Ectodermal cell (in vitro differentiated cells): ENCODE results near the gene SDCCAG8.

ENCODE experiments used
- H3K27ac ChIP-seq: 2 replicates; pipeline ENCODE4 v1.7.0; 2013; ENCODE audit warnings: mild to moderate bottlenecking, low read depth, low read length; ENCODE audit not compliant: insufficient read depth, poor library complexity, severe bottlenecking
- H3K27me3 ChIP-seq: 2 replicates; pipeline ENCODE4 v1.7.0; 2013; ENCODE audit warnings: mild to moderate bottlenecking, low read length; ENCODE audit not compliant: insufficient read depth, control insufficient read depth, poor library complexity, severe bottlenecking
- H3K36me3 ChIP-seq: one replicate; pipeline ENCODE4 v1.7.0; 2013; ENCODE audit warnings: low read length; ENCODE audit not compliant: control insufficient read depth, insufficient read depth
- H3K4me1 ChIP-seq: one replicate; pipeline ENCODE4 v1.7.0; 2013; ENCODE audit warnings: low read length; ENCODE audit not compliant: control insufficient read depth, insufficient read depth
- H3K4me3 ChIP-seq: 2 replicates; pipeline ENCODE4 v1.7.0; 2013; ENCODE audit warnings: low read depth, low read length, control low read depth; ENCODE audit not compliant: insufficient read depth
- H3K9me3 ChIP-seq: 2 replicates; pipeline ENCODE4 v1.7.0; 2013; ENCODE audit warnings: mild to moderate bottlenecking, low read length, moderate library complexity; ENCODE audit not compliant: control insufficient read depth
- WGBS, 2 experiments: methylation state at CpG; one replicate each; pipeline ENCODE4 v1.1.7; 2013; ENCODE audit warnings: missing lambda C conversion rate in 2 of 2; 5-methylcytosine and 5-hydroxymethylcytosine counted together

The SDCCAG8 gene

DNA sequence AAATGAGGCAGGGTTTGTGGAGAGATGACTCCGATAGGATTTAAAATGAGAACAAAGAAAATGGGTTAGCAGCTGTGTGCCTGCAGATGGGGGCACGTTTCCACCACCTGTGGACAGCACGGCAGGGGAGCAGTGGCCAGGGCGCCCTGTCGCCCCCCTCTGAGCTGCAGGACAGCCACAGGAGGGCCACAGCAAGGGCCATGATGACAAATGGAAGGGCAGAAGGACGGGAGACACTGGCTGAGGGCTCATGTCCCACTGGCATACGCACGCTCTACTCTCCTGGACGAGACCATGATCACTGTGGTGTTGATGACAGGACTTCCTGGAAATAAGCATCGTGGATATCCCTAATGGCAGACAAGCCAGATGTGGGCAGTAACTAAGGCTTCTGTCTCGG lies 241.0 kb downstream of the SDCCAG8 start:
- H3K4me3 ChIP-seq: no peak overlapping the region
- peaks cover 23% of the 10 kb centered on the region for H3K4me1 ChIP-seq
- no peak overlapping the region for H3K27ac ChIP-seq
- H3K27me3 ChIP-seq: no peaks in the 10 kb centered on the region
- no peaks in the 10 kb centered on the region for H3K9me3 ChIP-seq
- 93 to 94% methylated on average over 11 of the region's 11 CpGs for WGBS, 2 experiments
- no peaks in the 10 kb centered on the region for H3K36me3 ChIP-seq

DNA sequence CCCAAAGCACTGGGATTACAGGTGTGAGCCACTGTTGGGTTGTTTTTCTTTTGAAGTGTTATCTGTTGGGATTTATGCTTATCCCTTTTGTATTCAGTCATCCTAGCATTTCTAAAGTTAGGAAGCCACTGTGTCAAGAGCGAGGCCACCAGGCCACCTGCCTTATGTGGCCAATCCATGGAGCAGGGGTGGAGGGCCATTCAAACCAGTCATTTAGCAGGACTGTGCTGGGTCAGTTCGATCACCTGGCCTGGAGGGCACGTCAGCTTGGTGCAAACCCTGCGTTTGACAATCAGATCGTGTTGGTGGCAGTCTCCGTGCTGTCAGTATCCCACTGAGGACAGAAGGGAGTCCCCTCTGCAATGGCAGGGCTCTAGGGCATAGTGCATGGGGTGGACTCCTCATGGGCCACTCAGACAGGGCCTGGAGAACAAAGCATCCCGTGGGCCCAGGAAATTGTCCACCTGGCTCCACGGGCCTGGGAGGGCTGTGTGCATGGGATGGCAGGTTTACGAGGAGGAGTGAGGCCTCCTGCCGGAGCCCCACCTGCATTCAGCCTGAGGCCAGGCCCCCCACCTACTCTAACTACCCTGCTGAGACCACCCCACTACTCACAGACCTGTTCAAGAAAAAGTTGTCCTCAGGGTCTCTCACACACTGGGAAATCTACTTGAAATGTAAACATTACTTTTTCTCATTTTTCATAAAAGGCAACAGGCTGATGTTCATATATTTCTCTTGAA lies 242.3 kb downstream of the SDCCAG8 start:
- H3K36me3 ChIP-seq: no peaks in the 10 kb centered on the region
- H3K4me1 ChIP-seq: peaks cover 23% of the 10 kb centered on the region
- H3K9me3 ChIP-seq: no peaks in the 10 kb centered on the region
- 91 to 96% methylated on average over 10 of the region's 10 CpGs for WGBS, 2 experiments
- no peak overlapping the region for H3K27ac ChIP-seq
- no peak overlapping the region for H3K4me3 ChIP-seq
- no peaks in the 10 kb centered on the region for H3K27me3 ChIP-seq

DNA sequence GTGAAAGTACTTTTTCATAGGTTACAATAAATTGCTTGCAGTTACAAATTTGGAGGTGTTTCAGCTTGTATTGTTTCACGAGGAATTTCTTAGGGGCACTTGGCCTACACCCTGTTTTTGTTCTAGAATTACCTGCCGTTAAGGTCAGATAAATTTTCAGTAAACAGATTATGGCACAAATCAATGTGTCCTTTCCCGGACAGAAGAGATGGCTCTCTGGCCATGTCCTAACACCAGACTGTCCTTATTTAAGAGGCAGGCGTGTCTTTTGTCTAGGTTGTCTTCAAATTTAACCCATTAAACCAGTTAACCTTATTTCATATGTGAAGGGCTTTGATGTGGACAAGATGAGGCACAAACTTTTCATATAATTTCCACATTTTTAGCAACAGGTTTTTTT lies 243.4 kb downstream of the SDCCAG8 start:
- no peak overlapping the region for H3K4me3 ChIP-seq
- H3K4me1 ChIP-seq: peaks cover 17% of the 10 kb centered on the region
- H3K27ac ChIP-seq: no peak overlapping the region
- H3K36me3 ChIP-seq: no peaks in the 10 kb centered on the region
- no peaks in the 10 kb centered on the region for H3K9me3 ChIP-seq
- 89 to 94% methylated on average over 4 of the region's 4 CpGs for WGBS, 2 experiments
- H3K27me3 ChIP-seq: no peaks in the 10 kb centered on the region

DNA sequence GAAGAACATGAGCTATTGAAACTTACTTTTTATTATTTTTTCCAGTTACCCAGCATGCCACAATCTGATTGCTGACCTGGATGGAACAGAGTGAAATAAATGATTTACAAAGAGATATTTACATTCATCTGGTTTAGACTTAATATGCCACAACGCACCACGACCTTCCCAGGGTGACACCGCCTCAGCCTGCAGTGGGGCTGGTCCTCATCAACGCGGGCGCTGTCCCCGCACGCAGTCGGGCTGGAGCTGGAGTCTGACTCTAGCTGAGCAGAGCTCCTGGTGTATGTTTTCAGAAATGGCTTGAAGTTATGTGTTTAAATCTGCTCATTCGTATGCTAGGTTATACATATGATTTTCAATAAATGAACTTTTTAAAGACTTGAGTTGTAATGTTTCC lies 243.9 kb downstream of the SDCCAG8 start:
- Histone ChIP-seq H3K36me3 (no peaks in the 10 kb centered on the region), H3K9me3 (no peaks in the 10 kb centered on the region), H3K4me3 (no peak overlapping the region), H3K4me1 (peaks cover 17% of the 10 kb centered on the region), H3K27ac (no peak overlapping the region), H3K27me3 (no peaks in the 10 kb centered on the region)
- WGBS, 2 experiments: 97 to 98% methylated on average over 9 to 10 of the region's 10 CpGs

DNA sequence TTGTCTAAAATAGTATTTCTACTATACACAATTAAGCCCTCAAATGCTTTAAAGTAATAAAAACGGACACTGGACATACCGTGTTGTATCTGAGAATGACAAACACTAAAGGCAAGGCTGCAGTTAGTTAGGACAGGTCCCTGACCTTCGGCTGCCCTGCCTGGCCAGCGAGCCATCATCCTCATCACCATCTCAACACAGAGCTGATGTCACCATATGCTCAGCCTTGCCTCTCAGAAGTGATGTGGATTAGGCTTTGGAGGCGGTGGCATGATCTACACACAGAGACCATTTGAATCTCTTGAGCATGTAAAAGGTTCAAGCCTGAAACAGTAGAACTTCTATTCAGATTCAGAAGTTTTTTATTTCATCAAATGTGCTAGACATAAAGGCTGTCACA lies 244.7 kb downstream of the SDCCAG8 start:
- H3K36me3 ChIP-seq: no peaks in the 10 kb centered on the region
- no peak overlapping the region for H3K27ac ChIP-seq
- no peak overlapping the region for H3K4me3 ChIP-seq
- 87 to 92% methylated on average over 5 of the region's 5 CpGs for WGBS, 2 experiments
- H3K27me3 ChIP-seq: no peaks in the 10 kb centered on the region
- H3K9me3 ChIP-seq: no peaks in the 10 kb centered on the region
- H3K4me1 ChIP-seq: peaks cover 11% of the 10 kb centered on the region

DNA sequence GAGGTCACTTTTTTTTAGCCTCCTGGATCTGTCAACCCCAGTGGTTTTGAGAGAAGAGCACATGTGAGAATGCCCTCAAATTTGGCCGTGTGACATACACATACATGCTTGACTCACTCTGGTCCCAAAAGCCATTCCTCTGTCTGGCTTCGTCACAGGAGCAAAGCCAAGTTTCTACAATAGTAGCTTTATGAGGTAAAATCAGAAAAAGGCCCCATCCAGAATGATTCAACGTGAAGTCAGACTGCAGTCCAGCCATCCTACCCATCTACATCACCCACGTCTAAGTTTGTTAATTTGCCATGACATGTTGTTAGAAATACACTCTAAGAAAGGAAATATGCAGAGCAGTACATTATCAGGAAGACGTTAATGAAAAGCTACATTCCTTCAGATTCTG lies 245.2 kb downstream of the SDCCAG8 start:
- H3K4me3 ChIP-seq: no peak overlapping the region
- H3K27me3 ChIP-seq: no peaks in the 10 kb centered on the region
- no peaks in the 10 kb centered on the region for H3K9me3 ChIP-seq
- no peaks in the 10 kb centered on the region for H3K36me3 ChIP-seq
- H3K27ac ChIP-seq: no peak overlapping the region
- whole genome bisulfite sequencing, 2 experiments: 94 to 98% methylated on average over 5 of the region's 5 CpGs
- peaks cover 9% of the 10 kb centered on the region for H3K4me1 ChIP-seq

DNA sequence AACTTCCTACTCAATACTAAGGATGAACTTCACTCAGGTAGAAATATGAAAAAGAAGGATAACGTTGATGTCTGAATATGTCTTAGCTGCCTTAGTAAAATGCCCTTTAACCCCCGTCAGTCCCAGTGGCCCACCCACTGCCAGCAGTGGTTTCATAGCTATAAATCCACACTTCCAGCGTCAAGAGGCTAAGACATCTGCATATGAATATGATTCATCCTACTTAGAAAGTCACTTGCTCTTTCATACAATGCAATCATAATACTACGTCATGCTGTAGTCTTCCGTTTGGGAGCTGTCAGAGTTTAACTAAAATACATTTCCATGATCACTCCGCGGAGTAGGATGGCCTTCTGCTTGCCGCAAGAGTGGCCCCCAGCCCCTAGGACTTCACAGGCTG lies 247.3 kb downstream of the SDCCAG8 start:
- H3K27ac ChIP-seq: no peak overlapping the region
- H3K36me3 ChIP-seq: no peaks in the 10 kb centered on the region
- H3K4me1 ChIP-seq: peaks cover 10% of the 10 kb centered on the region
- 87 to 88% methylated on average over 8 of the region's 8 CpGs for WGBS, 2 experiments
- H3K4me3 ChIP-seq: no peak overlapping the region
- no peaks in the 10 kb centered on the region for H3K27me3 ChIP-seq
- no peaks in the 10 kb centered on the region for H3K9me3 ChIP-seq

DNA sequence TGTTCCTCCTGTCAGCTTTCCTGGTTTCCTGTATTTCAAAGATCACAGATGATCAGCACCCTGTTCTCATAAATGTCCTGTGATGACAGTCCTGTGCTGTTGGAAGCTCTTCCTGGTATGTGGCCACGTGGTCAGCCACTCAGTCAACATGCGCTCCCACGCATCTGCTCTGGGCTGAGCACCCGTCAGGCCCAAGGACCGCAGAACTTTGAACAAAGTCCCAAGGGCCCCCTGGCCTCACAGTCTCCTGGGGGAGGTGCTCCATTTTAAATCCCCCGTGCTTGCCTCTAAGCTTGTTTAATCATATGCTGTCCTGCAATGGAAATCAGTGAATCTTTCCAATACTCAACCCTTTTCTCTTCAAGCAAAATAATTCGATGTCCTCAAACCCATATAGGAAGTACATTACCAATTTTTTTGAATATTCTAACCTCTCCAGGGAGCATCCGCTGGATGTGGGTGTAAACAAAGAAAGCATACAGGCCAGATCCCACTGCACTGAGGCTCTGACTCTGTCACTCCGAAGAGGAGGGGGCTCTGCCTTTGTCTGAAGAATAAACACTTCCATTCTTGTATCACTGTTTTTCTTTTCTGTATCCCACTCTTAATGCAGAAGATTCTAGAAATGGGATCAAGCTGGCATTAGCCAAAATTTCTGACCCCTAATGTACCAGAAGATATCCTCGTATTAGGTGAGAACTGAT lies 250.3 kb downstream of the SDCCAG8 start:
- no peaks in the 10 kb centered on the region for H3K27me3 ChIP-seq
- no peak overlapping the region for H3K4me3 ChIP-seq
- H3K4me1 ChIP-seq: peaks cover 10% of the 10 kb centered on the region
- 85 to 86% methylated on average over 10 of the region's 10 CpGs for WGBS, 2 experiments
- no peaks in the 10 kb centered on the region for H3K36me3 ChIP-seq
- H3K27ac ChIP-seq: no peak overlapping the region
- no peaks in the 10 kb centered on the region for H3K9me3 ChIP-seq

DNA sequence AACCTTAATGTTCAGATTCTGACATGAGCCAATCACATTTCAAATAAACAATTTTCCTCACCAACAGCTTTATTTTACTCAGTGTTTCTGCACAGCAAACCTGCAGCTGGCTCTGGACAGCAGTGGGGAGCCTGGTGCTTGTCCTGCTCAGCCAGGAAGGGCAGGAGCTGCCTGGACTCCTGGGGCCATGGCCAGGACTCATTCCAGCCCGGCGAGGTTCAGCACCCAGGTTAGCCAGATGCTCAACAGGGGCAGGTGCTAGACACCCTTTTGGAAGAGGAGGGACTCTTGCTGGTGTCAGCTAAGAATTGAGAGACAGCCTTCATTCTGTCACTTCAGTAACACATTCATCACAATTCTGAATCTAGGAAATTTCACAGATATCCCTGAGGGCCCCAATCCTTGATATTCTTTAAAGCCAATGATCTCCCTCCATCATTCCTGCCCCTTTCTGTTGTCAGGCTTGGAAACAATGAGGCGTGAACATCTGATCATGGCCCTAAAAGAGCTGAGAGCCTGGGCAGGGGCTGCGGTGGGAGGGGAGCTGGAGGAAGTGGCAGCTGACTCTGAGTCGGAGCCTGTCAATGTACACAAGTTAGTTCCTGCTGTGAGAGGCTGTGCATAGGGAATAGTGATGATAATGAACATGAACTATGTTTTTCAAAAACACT lies 251.3 kb downstream of the SDCCAG8 start:
- H3K27me3 ChIP-seq: no peaks in the 10 kb centered on the region
- no peaks in the 10 kb centered on the region for H3K9me3 ChIP-seq
- H3K4me3 ChIP-seq: no peak overlapping the region
- H3K27ac ChIP-seq: no peak overlapping the region
- 71 to 80% methylated on average over 5 of the region's 5 CpGs for WGBS, 2 experiments
- peaks cover 10% of the 10 kb centered on the region for H3K4me1 ChIP-seq
- no peaks in the 10 kb centered on the region for H3K36me3 ChIP-seq

DNA sequence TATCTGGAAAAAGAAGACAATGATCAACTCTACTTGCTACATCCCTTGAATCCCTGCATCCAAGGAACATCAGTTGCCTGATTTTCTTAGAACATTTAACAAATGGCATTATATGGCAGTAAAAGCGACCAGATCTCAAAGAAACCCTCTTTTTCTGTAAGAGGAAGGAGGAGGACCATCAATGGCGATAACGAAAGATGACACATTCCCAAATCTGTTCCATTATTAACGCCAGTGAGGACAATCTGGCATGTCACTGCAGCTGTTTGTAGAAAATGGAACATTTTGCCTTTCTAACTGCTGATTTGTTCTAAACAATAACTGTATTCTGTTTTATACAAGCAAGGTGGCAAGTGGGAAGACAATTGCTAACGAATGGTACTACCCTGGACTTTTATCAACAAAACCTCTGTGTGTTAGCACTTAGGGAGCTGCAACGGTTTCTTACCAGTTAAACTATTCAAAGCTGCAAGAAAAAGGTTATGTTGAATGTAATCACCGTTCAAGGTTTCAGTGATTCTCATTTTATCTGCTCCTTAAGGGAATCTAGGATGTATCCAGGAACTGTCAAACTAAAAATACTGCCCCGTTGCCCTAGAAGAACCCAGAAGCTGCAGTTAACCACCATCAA lies 251.9 kb downstream of the SDCCAG8 start:
- Histone ChIP-seq H3K27me3 (no peaks in the 10 kb centered on the region), H3K4me1 (peaks cover 10% of the 10 kb centered on the region), H3K4me3 (no peak overlapping the region), H3K27ac (no peak overlapping the region), H3K36me3 (no peaks in the 10 kb centered on the region), H3K9me3 (no peaks in the 10 kb centered on the region)
- WGBS, 2 experiments: 85 to 92% methylated on average over 8 of the region's 8 CpGs
